ENCODE measurements around the gene PACS2.
A peak's percentile ranks its signal among the peaks of the same experiment; 100 is the strongest.
"Not testable (repeated sequence)": the region's sequence is repeated elsewhere in the genome, so short reads cannot be mapped to it uniquely, and the experiment has no call there.

The PACS2 gene

DNA sequence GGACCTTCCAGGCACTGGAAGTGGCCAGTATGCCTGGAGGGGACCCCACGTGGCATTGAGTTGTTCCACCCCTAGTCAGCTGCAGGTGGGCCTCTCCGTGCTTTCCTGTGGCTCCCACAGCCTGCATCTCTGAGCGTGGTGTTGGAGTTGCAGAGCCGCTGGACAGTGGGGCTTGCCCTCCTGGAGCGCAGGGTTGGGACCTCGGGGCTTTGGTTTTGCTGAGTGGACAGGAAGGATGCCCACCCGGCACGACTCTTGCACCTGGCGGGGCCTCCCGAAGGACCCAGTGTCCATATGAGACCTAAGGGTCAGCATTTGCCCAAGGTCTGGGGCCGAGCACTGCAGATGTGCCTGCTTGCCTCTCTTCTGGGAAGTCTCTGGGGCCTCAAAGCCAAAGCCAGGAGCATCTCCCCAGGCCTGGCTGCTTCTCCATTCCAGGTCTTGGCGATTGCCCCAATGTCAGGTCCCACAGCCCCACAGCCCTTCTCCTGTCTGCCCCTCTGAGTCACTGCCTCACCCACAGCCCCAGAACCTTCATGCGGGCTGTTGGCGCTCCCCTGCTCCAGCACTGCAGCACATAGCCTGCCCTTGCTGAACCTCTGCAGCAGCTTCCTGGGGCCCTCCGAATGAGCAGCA lies 1.5 kb downstream of the PACS2 start:
- no peak for DNase-seq (ENCODE audit: low spot score)

DNA sequence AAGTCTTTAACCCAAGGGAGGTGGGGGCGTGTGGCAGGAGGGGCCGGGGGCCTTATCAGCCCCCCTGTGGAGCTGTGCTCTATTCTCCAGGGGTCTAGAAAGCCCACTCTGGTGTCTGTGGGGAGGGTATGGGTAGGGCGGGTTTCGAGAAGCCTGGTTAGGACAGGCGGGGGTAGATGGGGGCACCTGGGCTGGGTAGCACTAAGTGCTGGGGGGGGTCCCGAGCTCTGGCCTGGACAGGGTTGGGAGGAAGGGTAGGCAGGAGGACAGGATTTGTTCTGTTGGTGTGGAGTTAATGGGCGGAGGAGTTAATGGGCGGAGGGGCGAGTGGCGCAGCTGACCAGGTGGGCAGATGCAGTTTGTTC lies 2.0 kb downstream of the PACS2 start:
- no peak for DNase-seq (ENCODE audit: low spot score)

DNA sequence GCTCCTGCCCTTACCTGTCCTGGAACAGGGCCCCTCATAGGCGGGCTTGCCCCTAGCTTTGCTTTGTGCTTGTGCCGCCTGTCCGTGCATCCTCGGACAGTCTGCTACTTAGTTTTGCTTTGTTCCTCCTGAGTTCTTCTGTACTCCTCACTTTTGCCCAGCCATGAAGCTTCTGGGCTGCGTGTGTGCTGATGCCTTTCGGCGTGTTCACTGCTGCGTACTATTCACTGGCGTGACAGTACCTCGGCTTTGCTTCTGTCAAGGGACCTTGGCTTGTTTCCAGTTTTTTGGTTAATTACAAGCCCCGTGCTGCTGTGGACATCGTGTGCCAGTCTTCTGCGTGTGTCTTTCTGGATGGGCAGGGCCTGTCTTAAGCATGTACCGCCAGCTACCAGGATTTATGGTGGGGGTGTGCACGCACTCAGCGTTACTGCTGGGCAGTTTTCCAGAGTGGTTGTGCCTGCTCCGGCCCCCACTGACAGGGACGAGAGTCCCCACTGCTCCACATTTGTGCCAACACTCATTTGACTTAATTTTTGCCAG lies 2.5 kb downstream of the PACS2 start:
- DNase-seq (ENCODE audit: low spot score), result no peak

DNA sequence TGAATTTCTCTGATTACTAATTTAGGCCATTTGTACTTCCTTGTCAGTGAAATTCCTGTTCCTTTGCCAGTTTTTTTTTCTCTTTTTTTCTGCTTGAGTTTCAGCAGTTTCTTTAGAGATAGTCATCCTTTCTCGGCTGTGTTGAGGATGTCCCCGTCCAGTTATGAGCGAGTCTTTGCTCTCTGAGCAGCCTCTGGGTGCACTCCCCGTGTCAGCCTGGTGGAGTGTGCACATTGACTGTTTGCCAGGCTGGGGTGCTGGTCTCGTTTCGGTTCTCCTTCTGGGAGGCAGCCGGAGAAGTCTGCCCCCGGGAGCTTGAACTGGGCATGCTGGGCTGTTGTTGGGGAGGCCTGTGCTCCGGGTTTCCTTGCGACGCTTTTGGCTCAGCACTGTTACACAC lies 3.0 kb downstream of the PACS2 start:
- no peak for DNase-seq (ENCODE audit: low spot score)

DNA sequence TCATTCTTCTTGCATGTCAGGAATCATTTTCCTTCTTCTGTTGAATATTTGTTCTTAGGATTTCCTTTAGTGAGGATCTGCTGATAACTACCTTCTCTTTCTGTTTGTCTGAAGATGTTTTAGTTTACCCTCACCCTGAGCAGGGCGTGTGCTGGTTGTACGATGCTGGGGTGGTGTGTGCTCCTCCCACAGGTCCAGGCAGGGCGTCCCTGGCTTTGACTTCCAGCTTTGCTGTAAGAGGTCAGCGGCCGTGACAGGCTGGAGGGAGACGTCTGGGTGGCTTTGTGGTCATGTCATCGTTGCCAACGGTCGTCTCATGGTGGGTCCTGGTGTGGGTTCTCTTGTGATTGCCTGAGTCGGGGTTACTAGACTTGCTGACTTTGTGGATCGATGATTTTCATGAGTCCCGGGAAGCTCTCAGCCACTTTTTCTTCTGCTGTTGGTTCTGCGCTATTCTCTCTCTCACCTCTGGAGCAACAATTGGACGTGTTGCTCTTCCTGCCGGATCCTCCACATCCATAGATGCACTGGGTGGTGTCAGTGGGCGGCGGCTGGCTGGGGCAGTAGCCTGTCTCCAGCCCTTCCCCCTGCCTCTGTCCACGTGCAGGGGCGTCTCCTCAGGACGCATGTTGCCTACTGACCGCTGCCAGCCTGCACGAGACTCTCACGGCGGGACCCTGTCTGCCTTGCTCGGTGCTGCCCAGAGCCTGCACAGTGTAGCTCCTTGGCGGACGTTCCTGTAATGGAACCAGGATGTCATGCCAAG lies 8.4 kb downstream of the PACS2 start:
- DNase-seq (ENCODE audit: low spot score), result no peak

DNA sequence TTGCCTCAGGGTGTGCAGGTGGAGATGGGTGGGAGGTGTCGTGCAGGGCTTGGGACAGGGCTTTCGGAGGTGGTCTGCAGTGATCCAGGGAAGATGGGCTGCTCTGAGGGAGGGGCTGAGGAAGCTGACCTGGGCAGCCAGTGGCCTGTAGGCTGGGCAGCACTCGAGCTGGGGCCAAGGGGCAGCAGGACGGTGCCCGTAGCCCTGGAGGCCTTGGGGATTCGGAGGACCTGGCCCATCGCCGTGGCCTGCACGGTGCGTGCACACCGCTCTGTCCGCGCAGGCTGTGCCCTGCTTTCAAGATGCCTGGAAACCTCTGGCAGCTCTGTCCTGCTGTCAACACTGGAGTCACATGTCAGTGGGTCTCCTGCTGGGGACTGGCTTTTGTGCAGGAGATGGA lies 9.1 kb downstream of the PACS2 start:
- DNase-seq (ENCODE audit: low spot score), result no peak

DNA sequence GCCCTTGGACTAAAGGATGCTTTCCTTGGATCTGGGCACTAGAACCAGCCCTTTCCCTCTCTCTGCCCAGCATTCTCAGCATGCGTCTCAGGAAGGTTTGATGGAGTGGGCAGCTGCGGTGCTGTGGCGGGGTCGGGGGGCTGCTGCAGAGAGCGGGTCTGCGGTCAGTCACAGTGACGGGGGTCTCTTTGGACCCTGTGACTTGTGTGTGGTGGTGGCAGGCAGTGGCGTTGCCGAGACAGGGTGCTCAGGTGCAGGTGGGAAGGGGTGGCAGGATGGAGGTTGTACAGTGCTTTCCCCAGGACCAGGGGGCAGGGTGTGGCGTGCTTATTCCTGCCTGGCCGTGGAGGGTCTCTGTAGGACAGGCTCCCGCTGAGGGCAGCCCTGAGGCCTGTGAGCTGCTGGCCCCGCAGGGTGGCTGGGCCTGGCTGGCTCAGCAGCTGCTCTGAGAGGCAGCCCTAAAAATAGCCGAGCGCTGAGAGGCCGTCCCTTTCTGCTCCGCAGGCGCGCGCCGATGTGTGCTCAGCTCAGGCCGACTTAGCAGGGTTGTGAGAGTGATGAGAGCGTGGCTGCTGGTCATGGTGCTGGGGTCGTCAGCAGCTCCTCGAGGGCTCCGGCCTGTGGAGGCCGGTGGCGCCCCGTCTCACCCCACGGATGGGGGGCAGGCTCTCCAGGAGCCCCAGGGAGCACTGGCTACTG lies 9.7 kb downstream of the PACS2 start:
- no peak for DNase-seq (ENCODE audit: low spot score)

DNA sequence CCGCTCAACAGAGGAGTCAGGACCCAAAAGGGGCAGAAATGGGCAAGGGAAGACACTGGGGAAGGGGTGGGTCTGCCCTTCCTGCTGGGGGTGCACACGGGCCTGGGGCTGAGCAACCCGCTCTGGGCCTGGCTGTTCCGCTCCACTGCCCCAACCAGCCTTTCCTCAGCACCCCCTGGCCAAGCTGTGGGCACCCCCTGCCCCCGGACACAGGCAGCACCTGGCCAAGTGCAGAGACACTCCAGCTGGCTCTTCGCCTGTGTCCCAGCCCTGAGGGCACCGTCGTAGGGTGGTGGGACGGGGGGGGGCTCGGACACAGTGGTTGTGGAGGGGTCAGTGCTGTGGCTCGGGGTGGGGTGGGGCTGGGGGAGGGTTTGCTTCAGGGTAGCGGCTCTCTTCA lies 10.3 kb downstream of the PACS2 start:
- DNase-seq (ENCODE audit: low spot score), result no peak

DNA sequence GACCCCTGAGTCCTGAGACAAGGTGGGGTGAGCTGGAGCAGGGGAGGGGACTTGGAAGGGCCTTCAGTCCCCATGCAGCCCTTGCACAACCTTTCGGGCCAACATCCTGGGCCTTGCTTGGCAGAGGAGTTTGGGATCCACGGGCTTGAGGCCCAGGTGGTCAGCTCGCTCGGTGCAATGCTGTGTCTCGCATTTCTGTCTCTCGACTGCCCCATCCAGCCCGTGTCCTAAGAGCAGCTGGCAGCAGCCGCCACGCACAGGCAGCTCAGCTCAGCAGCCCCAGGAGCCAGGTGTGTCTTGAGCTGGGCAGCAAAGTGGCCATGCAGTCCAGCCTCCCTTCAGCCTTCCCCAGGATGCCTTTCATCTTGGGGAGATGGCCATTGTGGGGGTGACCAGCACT lies 10.8 kb downstream of the PACS2 start:
- no peak for DNase-seq (ENCODE audit: low spot score)

DNA sequence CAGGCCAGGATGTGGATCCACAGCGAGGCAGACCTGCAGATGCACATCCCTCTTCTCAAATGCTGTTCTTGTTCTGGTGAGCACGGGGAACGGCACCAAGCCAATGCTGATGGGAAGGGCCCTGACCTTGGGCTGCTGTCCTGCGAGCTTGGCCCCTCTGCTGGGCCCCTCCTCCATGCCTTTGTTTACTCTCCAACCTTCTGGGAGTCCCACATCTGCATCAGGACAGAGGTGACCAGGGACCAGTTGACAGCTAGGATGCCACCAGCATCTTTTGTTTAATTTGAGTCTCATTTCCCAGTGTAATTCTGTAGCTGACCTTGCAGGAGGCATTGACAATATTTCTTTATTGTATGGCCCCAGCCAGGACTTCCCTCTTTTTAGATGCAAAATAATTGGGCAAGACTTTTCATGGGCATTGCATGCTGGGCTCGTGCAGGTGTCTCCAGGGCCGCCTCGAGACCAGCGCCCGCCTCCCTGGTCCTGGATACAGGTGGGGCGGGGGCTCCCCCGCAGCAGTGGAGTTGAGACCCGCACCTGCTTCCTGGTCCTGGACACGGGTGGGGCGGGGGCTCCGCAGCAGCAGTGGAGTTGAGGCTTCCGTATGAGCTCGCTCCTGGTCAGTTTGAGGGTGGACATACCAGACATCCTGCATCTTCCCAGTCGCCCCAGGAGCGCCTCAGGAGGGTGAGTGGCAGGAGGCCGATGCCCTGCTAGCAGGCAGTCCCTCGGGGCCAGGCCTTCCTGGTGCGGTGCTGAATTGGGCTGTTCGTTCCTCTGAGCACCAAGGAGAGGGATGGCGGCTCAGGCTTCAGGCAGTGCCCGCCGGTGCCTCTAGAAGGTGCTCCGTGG lies 11.4 kb downstream of the PACS2 start:
- DNase-seq (ENCODE audit: low spot score), result no peak

DNA sequence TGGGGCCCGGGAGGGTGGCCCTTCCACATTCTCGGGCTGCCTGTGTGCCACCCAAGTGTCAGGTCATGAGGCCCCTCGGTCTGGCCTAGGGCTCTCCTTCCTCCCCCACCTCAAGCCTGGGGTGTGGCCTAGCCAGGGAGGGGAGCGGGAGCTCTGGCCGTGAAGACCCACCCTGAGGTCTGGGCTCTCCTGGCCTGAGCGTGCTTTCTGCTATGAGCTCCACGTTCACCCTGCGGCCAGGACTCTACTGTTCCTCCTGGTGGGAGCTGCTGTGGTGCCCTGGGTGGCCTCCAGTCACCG lies 12.0 kb downstream of the PACS2 start:
- no peak for DNase-seq (ENCODE audit: low spot score)

DNA sequence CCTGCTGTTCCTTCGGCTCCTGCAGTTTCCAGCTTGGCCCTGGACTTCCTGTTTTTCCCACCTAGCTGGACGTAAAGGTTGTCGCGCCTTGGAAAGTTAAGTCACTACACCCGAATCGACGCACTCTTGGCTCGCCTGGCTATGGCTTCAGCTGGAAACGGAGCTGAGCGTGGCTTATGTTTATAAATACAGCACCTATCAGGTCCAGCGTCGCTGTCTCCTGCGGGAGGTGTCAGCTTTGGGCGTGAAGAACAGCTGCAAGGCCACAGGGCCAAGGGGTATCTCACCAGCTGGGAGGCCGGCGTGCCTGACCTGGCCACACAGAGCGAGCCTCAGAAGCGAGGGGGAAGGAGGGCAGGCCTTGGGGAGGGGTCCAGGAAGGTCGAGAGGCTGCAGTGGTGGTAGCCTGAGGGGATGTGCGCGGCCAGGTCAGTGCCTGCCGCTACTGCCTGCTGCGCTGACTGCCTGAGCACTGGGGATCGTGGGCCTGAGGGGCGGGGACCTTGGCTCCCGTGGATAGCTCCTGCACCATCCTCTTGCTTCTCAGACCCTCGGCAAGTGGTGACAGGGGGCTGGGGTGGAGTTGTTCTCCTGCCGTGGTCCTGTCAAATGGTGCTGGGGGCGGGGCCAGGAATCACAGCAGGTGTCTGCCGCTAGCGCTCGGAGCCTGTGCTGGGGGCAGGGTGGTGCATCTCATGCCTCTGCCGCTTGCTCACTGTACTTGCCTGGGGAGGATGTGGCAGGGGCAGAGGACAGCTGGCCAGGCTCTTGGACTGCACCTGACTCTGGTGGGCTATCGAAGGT lies 12.5 kb downstream of the PACS2 start:
- no peak for DNase-seq (ENCODE audit: low spot score)

DNA sequence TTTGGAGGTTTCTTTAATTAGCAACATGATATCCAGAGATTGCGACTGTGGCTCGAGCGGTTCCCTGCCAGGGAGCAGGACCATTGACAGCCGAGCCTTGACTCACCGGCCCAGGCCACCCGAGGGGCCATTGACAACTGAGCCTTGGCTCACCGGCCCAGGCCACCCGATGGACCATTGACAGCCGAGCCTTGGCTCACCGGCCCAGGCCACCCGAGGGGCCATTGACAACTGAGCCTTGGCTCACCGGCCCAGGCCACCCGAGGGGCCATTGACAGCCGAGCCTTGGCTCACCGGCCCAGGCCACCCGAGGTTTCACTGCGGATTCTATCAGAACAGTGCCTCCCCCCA lies 13.1 kb downstream of the PACS2 start:
- DNase-seq (ENCODE audit: low spot score), result not testable (repeated sequence)

DNA sequence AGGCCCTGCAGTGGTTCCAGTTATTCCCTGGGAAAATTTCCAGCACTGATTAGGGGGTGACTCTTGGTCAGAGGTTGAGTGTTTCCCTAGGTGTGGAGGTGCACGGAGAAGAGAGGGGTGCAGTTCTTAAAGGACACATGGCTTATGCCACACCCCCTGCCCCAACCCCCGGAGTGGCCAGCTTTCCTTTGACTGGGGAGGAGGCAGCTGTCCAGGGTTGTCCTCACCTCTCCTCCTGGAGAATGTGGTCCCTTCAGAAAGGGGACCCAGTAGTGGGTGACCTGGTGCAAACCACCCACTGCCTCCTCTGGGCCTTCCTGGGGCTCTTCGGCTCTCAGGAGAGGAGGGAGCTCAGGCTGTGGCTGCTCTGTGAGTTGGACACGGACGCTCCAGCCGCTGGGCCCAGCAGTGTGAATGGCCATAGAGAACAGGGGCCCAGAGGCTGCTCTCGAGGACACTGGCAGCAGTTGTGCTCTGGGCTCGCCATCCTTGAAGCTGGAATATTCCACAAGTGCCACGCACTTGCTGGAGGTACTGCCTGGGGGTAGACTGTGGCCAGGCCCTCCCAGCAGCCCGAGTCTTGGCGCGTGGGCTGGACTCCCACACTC lies 13.6 kb downstream of the PACS2 start:
- no peak for DNase-seq (ENCODE audit: low spot score)

DNA sequence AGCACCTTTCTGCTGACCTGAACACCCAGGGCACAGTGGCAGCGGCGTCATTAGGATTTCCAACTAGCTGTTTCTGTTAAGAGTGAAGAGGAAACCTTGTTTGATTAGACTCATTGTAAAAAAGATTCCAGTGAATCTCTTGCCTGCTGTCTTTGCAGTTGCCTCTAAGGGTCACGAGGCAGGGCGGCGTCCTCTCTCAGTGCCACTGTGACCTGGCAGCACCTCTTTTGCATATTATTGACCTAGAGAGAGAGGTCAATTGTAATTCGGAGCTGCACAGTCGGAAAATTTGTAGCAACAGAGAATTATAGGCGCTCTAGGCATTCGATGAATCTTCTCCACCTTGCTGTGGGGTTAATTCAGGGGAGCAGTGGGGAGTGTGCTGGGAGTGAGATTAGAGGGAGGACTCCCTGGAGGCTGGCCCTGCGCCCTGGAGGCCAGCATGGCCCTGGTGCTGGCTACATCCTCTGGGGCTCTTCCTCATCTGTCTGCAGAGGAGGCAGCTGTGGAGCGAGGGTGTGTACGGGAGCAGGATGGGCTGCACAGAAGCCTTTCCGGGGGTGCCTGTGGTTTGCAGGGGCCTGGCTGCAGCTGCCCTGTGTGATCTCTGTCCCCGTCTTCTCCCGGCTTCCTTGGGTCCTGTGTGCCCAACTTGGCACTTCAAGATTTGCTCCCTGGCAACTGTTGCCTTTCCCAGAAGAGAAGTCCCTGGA lies 14.3 kb downstream of the PACS2 start:
- DNase-seq (ENCODE audit: low spot score), result no peak

DNA sequence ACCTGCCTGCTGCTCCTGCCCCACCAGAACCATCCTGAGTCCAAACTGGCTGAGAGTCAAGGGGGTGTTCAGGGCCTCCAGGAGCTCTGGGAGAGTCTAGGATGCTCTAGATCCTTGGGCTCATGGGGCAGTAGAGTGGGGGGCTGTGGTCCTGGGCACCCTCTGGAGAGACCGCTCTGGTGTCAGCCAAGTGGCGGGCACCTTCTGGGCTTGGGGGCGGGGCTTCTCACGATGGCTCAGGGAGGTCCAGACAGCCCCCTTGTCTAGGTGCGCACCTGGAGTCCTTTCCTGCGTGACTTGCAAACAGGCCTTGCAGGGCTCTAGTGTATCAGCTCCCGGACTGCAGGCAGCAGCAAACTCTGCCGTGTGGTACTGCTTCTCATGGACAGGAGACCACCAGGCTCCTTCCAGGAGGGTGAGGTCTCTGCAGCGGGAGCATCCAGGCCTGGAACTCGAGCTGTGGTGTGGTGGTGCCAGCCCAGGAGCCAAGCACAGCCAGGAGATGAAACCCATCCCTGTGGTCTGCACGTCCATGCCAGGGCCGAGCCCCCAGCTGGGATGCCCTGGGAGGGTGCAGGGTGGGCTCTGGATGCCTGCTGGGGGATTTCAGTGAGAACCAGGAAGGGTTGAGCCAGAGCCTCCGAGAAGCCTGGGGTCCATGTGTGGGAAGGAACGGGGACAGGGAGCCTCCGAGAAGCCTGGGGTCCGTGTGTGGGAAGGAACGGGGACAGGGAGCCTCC lies 15.0 kb downstream of the PACS2 start:
- no peak for DNase-seq (ENCODE audit: low spot score)

DNA sequence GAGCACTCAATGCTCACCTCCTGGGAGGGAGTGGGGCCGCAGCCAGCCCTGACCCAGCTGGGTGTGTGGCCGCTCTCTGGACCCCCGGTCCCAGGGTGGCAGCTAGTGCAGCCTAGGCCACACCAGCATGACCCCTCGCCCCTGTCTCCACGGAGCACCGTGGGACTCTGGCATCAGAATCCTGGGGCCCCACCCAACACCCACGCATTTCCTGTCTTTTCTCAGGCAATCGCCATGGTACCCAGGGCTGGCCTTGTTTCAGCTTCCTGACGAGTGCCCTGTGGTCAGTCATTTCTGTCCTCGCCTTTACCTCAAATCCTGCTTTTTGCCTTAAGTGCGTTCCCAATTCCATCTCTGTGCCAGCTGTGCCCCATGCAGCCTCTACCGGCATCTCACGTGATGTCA lies 15.9 kb downstream of the PACS2 start:
- peak; percentile 86 for DNase-seq (ENCODE audit: low spot score)

DNA sequence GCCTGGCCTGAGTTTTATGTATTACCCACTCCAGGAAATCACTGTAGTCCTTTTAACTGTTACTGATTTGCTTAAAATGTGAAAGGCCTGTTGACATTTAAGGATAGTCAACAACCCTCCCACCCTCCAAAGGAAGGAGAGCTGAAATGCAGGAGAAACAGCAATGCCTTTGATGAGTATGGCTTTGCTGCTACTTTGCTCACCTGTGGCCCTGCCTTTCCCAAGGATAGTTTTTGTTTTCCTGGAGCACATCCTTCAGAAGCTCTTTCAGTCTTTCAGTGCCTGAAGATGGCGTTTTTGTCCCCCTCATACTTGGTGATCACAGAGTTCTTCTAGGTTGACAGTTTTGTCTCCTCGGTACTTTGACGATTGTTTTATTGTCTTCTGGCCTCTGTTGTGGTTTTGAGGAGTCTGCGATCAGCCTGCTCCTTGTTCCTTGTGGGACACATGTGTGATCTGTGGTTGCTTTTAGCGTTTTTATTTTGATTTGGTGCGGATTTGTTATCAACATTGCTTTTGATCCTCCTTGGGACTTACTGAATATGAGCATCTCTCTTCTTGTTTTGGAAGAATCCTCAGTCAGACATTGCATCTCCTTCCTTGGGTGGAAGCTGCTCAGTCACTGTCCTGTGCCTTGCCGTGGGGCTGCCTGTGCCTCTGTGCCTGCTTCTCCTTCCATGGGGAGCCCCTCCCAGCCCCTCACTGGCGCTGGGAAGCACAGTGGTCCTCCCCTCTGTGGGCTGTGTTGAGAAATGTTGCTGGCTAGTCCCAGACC lies 17.2 kb downstream of the PACS2 start:
- DNase-seq (ENCODE audit: low spot score), result no peak

DNA sequence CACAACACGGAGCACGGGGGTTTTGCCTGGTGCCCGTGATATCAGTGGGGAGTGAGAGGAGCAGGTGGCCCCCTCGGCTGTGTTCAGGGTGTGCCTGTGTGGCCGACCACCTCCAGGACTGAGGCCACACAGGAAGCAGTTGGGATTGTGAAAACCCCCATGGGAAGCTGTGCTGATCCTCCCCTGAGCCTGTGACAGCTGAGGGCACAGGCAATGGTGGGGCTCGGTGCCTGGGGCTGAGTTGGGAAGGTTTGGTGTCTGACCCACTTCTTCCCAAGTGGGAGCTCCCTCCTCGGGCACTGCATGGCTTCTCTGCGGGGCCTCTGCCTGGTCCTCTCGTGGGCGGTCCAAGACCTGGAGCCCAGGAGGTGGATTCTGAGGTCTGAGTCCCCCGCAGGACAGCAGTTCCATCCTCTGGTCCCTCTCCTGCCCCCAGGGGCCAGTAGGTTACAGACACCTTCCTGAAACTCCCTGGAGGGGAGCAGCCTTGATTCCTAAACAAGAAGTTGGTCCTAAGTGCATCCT lies 17.9 kb downstream of the PACS2 start:
- no peak for DNase-seq (ENCODE audit: low spot score)

Data from COLO829 (cell line).